Vagina (tissue), 2 donors: Measurements from ENCODE around the gene TBC1D16.

Experiments
- CTCF ChIP-seq, 3 experiments: fragments of 450-650 bp in 2 of 3; fragments of 200-600 bp in 1 of 3; sonication (generic) in 1 of 3; IDR thresholded peaks; one replicate each; pipeline ENCODE4 v1.5.1; 2017 to 2019; ENCODE audit warnings: antibody characterized with exemption in 3 of 3, mild to moderate bottlenecking in 2 of 3, moderate library complexity in 2 of 3
- POLR2A ChIP-seq, 2 donors: fragments of 450-650 bp; IDR thresholded peaks; one replicate each; pipeline ENCODE4 v1.6.1; 2017; ENCODE audit warnings: antibody characterized with exemption in 2 of 2, mild to moderate bottlenecking in 2 of 2, moderate library complexity in 2 of 2
- POLR2AphosphoS5 ChIP-seq, 2 donors: sonication (generic); formaldehyde crosslinking; IDR thresholded peaks; one replicate each; pipeline ENCODE4 v1.9.0; 2017; ENCODE audit warnings: antibody characterized with exemption in 2 of 2, mild to moderate bottlenecking in 2 of 2, low read depth in 1 of 2; ENCODE audit not compliant: insufficient read depth in 1 of 2

- TF ChIP-seq POLR2AphosphoS5 (IDR thresholded peaks at IDR 0.05; ENCODE audit: insufficient read depth in 1 of 2, low read depth in 1 of 2): no peak
- no peak for TF ChIP-seq CTCF (IDR thresholded peaks at IDR 0.05)
- no peak for TF ChIP-seq POLR2A (IDR thresholded peaks at IDR 0.05)
Measured at GRCh38 chr17:79929257-79930061, 106.2 kb downstream of the TBC1D16 start.
